GM12892 (cell line): ENCODE data around the gene RPP40.

ENCODE experiments used
- POLR2AphosphoS5 ChIP-seq: IDR thresholded peaks from 2 replicates; pipeline ENCODE4 v1.6.1; 2011; ENCODE audit warnings: low read depth, low read length, control low read depth
- TAF1 ChIP-seq: IDR thresholded peaks from 2 replicates; pipeline ENCODE4 v1.6.1; 2011; ENCODE audit warnings: low read depth, mild to moderate bottlenecking, control low read depth, low read length, borderline replicate concordance

- TF ChIP-seq POLR2AphosphoS5 (no peak), TAF1 (no peak)
These were observed 49.2 kb upstream of the RPP40 start for GRCh38 chr6:5053038-5053437.
